WTC11 (cell line): Measurements from ENCODE around the gene WNT5B. TPM values are rescaled to one million over a fixed set of nuclear protein-coding genes. Genes with fewer than 3 reads are reported as not detected.

Experiments used
- ATAC-seq: fragments of 200-7000 bp; cut with Tn5 transposase; 2 replicates; pipeline ENCODE4 v1.10.0; 2021; ENCODE audit warnings: mild to moderate bottlenecking, moderate library complexity
- CTCF ChIA-PET: fragments of 300-600 bp; sonication (Branson Sonifier 250); formaldehyde crosslinking; loops from one replicate; lab custom pipeline; 2021; ENCODE audit warnings: antibody characterized with exemption; lab: Charles Lee
- POLR2A ChIA-PET: fragments of 350-600 bp; sonication (Branson Sonifier 250); formaldehyde crosslinking; loops from one replicate; lab custom pipeline; 2021; ENCODE audit warnings: antibody characterized with exemption; lab: Charles Lee
- DNase-seq: peaks from one replicate; pipeline ENCODE4 v3.0.0; 2021; ENCODE audit warnings: low spot score
- H3K27ac Mint-ChIP-seq: 2 replicates; pipeline ENCODE4 v1.8.0; 2021; ENCODE audit warnings: mixed read lengths
- H3K27me3 Mint-ChIP-seq: 2 replicates; pipeline ENCODE4 v1.8.0; 2021; ENCODE audit warnings: low read depth, mild to moderate bottlenecking, moderate library complexity, mixed read lengths
- H3K36me3 Mint-ChIP-seq: 2 replicates; pipeline ENCODE4 v1.8.0; 2021; ENCODE audit warnings: mixed read lengths
- H3K4me1 Mint-ChIP-seq: 2 replicates; pipeline ENCODE4 v1.8.0; 2022; ENCODE audit warnings: mixed read lengths
- H3K4me3 Mint-ChIP-seq: 2 replicates; pipeline ENCODE4 v1.8.0; 2021; ENCODE audit warnings: mild to moderate bottlenecking, moderate library complexity, mixed read lengths
- H3K9me3 Mint-ChIP-seq: 2 replicates; pipeline ENCODE4 v1.8.0; 2021; ENCODE audit warnings: mixed read lengths
- EMX1 ChIP-seq: fragments of 250-450 bp; sonication (Bioruptor Pico); IDR thresholded peaks from 2 replicates; pipeline ENCODE4 v1.8.0; 2021; ENCODE audit warnings: mild to moderate bottlenecking
- ETV6 ChIP-seq: sonication (generic); formaldehyde crosslinking; IDR thresholded peaks from 2 replicates; pipeline ENCODE4 v1.8.1; 2022; ENCODE audit warnings: mild to moderate bottlenecking, missing genetic modification reagents
- GABPB1 ChIP-seq: sonication (generic); formaldehyde crosslinking; IDR thresholded peaks from 2 replicates; pipeline ENCODE4 v1.8.1; 2023; ENCODE audit warnings: mild to moderate bottlenecking, missing genetic modification reagents
- IRF2 ChIP-seq: sonication (generic); formaldehyde crosslinking; IDR thresholded peaks from 2 replicates; pipeline ENCODE4 v1.8.0; 2022; ENCODE audit warnings: low read depth, missing genetic modification reagents, borderline replicate concordance
- JAZF1 ChIP-seq: fragments of 250-450 bp; sonication (Bioruptor Pico); IDR thresholded peaks from 2 replicates; pipeline ENCODE4 v1.9.0; 2021; ENCODE audit warnings: moderate library complexity, mild to moderate bottlenecking, inconsistent platforms
- MAX ChIP-seq: sonication (generic); formaldehyde crosslinking; IDR thresholded peaks from 2 replicates; pipeline ENCODE4 v1.8.0; 2022; ENCODE audit warnings: mild to moderate bottlenecking, missing genetic modification reagents
- NFATC4 ChIP-seq: fragments of 250-450 bp; sonication (Bioruptor Pico); IDR thresholded peaks from 2 replicates; pipeline ENCODE4 v1.9.0; 2021; ENCODE audit warnings: mild to moderate bottlenecking
- NFYB ChIP-seq: sonication (generic); formaldehyde crosslinking; conservative IDR thresholded peaks from 2 replicates; pipeline ENCODE4 v1.8.0; 2022; ENCODE audit warnings: low read depth, missing genetic modification reagents
- RELA ChIP-seq: sonication (generic); formaldehyde crosslinking; IDR thresholded peaks from 2 replicates; pipeline ENCODE4 v1.8.1; 2022; ENCODE audit warnings: missing genetic modification reagents, mild to moderate bottlenecking, borderline replicate concordance
- SMAD3 ChIP-seq: sonication (generic); formaldehyde crosslinking; IDR thresholded peaks from 2 replicates; pipeline ENCODE4 v1.8.0; 2022; ENCODE audit warnings: missing genetic modification reagents, mild to moderate bottlenecking, borderline replicate concordance
- STAT6 ChIP-seq: sonication (generic); formaldehyde crosslinking; conservative IDR thresholded peaks from 2 replicates; pipeline ENCODE4 v1.8.1; 2023; ENCODE audit warnings: mild to moderate bottlenecking, low read depth, missing genetic modification reagents, moderate library complexity
- TCF7 ChIP-seq: sonication (generic); formaldehyde crosslinking; IDR thresholded peaks from 2 replicates; pipeline ENCODE4 v1.8.0; 2022; ENCODE audit warnings: mild to moderate bottlenecking, low read depth, missing genetic modification reagents, moderate library complexity
- TEAD1 ChIP-seq: sonication (generic); formaldehyde crosslinking; IDR thresholded peaks from 2 replicates; pipeline ENCODE4 v1.8.0; 2022; ENCODE audit warnings: mild to moderate bottlenecking, missing genetic modification reagents
- TEAD4 ChIP-seq: sonication (generic); formaldehyde crosslinking; IDR thresholded peaks from 2 replicates; pipeline ENCODE4 v1.8.0; 2022; ENCODE audit warnings: mild to moderate bottlenecking, missing genetic modification reagents
- TP53 ChIP-seq: sonication (generic); formaldehyde crosslinking; IDR thresholded peaks from 2 replicates; pipeline ENCODE4 v1.8.1; 2023; ENCODE audit warnings: mild to moderate bottlenecking, missing genetic modification reagents
- ZNF121 ChIP-seq: sonication (generic); formaldehyde crosslinking; IDR thresholded peaks from 2 replicates; pipeline ENCODE4 v1.8.0; 2023; ENCODE audit warnings: missing genetic modification reagents
- ZNF138 ChIP-seq: sonication (generic); formaldehyde crosslinking; conservative IDR thresholded peaks from 2 replicates; pipeline ENCODE4 v1.8.1; 2022; ENCODE audit warnings: mild to moderate bottlenecking, moderate library complexity, missing genetic modification reagents
- ZNF425 ChIP-seq: fragments of 250-450 bp; sonication (Bioruptor Pico); conservative IDR thresholded peaks from 2 replicates; pipeline ENCODE4 v1.9.0; 2021; ENCODE audit warnings: mild to moderate bottlenecking
- ZNF532 ChIP-seq: fragments of 250-450 bp; sonication (Bioruptor Pico); IDR thresholded peaks from 2 replicates; pipeline ENCODE4 v1.9.0; 2021; ENCODE audit warnings: mild to moderate bottlenecking, borderline replicate concordance
- ZNF671 ChIP-seq: fragments of 250-450 bp; sonication (Bioruptor Pico); IDR thresholded peaks from 2 replicates; pipeline ENCODE4 v1.8.0; 2021; ENCODE audit warnings: mild to moderate bottlenecking
- ZSCAN18 ChIP-seq: fragments of 250-450 bp; sonication (Bioruptor Pico); IDR thresholded peaks from 2 replicates; pipeline ENCODE4 v2.1.2; 2022; ENCODE audit warnings: mild to moderate bottlenecking, moderate library complexity
- total RNA-seq: library from RNA; stranded (reverse); gene quantifications from 3 replicates; pipeline ENCODE4 v1.2.3, GENCODE V29; 2021

Gene WNT5B
- total RNA-seq, 1 experiment from 2014 or later = 4.5 TPM

- TF ChIP-seq RELA (CRISPR knock-in tag) (no peak), ZNF671 (CRISPR knock-in tag) (no peak), MAX (CRISPR knock-in tag) (no peak), EMX1 (no peak), IRF2 (no peak), ZSCAN18 (no peak), SMAD3 (no peak), GABPB1 (no peak), ZNF425 (no peak), JAZF1 (CRISPR knock-in tag) (no peak)
- Mint-ChIP-seq H3K27me3 (no peaks in the 10 kb centered on the region), H3K4me3 (no peak overlapping the region), H3K36me3 (no peaks in the 10 kb centered on the region), H3K4me1 (peaks cover 11% of the 10 kb centered on the region), H3K9me3 (no peaks in the 10 kb centered on the region), H3K27ac (no peak overlapping the region)
- ChIA-PET POLR2A (no interaction called here), CTCF (interaction anchor here (2.1 to 3.4 kb wide), 3 partner anchors 11 to 294 kb away, joined by 5 to 16 read pairs (median 14); no protein-coding TSS in a partner anchor)
- DNase-seq = no peak
- no peak for ATAC-seq
These were observed 16.8 kb downstream of the WNT5B start for GRCh38 chr12:1645819-1646218.

- ATAC-seq (no peak), DNase-seq (no peak)
- no peak overlapping the region for H3K27ac Mint-ChIP-seq
- H3K4me3 Mint-ChIP-seq = no peak overlapping the region
- no peaks in the 10 kb centered on the region for H3K36me3 Mint-ChIP-seq
- H3K9me3 Mint-ChIP-seq = no peaks in the 10 kb centered on the region
- POLR2A ChIA-PET = no interaction called here
- H3K27me3 Mint-ChIP-seq = no peaks in the 10 kb centered on the region
- peaks cover 12% of the 10 kb centered on the region for H3K4me1 Mint-ChIP-seq
- CTCF ChIA-PET = interaction anchor here (1.2 to 3.0 kb wide), 4 partner anchors 12 to 293 kb away, joined by 4 to 16 read pairs (median 7); partner anchors contain the start of gene WNT5B
- no peak for TF ChIP-seq MAX (CRISPR knock-in tag)
- no peak for TF ChIP-seq NFATC4
- TF ChIP-seq ETV6 (CRISPR knock-in tag) = no peak
- TF ChIP-seq TEAD1 (CRISPR knock-in tag) = no peak
These were observed 17.7 kb downstream of the WNT5B start for GRCh38 chr12:1646569-1647284.

- no peaks in the 10 kb centered on the region for H3K9me3 Mint-ChIP-seq
- H3K27ac Mint-ChIP-seq = no peak overlapping the region
- no peak for TF ChIP-seq STAT6 (CRISPR knock-in tag)
- TF ChIP-seq ETV6 (CRISPR knock-in tag) = no peak
- TF ChIP-seq TP53 = no peak
- no peak for TF ChIP-seq ZNF121 (CRISPR knock-in tag)
- TF ChIP-seq ZNF532 (CRISPR knock-in tag) = no peak
- TF ChIP-seq ZNF138 (CRISPR knock-in tag) = no peak
- no peak for TF ChIP-seq NFYB
- TF ChIP-seq TEAD4 (CRISPR knock-in tag) = no peak
- no peak for TF ChIP-seq TCF7
These were observed 18.2 kb downstream of the WNT5B start for GRCh38 chr12:1647285-1647669.

More at GRCh38 chr12:1647285-1647669, 18.2 kb downstream of the WNT5B start:
- CTCF ChIA-PET = interaction anchor here (1.2 to 3.0 kb wide), 4 partner anchors 13 to 293 kb away, joined by 4 to 16 read pairs (median 7); partner anchors contain the start of gene WNT5B
- H3K4me3 Mint-ChIP-seq = no peak overlapping the region
- H3K27me3 Mint-ChIP-seq = no peaks in the 10 kb centered on the region
- H3K4me1 Mint-ChIP-seq = peaks cover 12% of the 10 kb centered on the region
- no peaks in the 10 kb centered on the region for H3K36me3 Mint-ChIP-seq
- DNase-seq (no peak), ATAC-seq (no peak)
- POLR2A ChIA-PET = no interaction called here
